Choroid plexus epithelial cell (primary cell): ENCODE data around the gene NDUFAF5.
"Not testable (repeated sequence)": the region's sequence is repeated elsewhere in the genome, so short reads cannot be mapped to it uniquely, and the experiment has no call there.

Experiments
- DNase-seq: peaks from one replicate; pipeline ENCODE4 v3.0.0-alpha.2; 2010; ENCODE audit warnings: low read depth
- H3K4me3 ChIP-seq: 2 replicates; pipeline ENCODE4 v1.5.1; 2011; ENCODE audit warnings: low read depth, mild to moderate bottlenecking, control low read depth, low read length, moderate library complexity
- CTCF ChIP-seq: conservative IDR thresholded peaks from 2 replicates; pipeline ENCODE4 v1.5.1; 2011; ENCODE audit warnings: low read depth, mild to moderate bottlenecking, control low read depth, inconsistent platforms, low read length, moderate library complexity

NDUFAF5 gene

GRCh38 chr20:13744352-13744751 lies 40.5 kb upstream of the NDUFAF5 start:
- TF ChIP-seq CTCF, result no peak
- H3K4me3 ChIP-seq, result no peak overlapping the region
- DNase-seq, result peak; percentile 7

- H3K4me3 ChIP-seq, result no peak overlapping the region
- TF ChIP-seq CTCF, result no peak
- no peak for DNase-seq
These were observed 39.0 kb upstream of the NDUFAF5 start for GRCh38 chr20:13745784-13746183.

DNA sequence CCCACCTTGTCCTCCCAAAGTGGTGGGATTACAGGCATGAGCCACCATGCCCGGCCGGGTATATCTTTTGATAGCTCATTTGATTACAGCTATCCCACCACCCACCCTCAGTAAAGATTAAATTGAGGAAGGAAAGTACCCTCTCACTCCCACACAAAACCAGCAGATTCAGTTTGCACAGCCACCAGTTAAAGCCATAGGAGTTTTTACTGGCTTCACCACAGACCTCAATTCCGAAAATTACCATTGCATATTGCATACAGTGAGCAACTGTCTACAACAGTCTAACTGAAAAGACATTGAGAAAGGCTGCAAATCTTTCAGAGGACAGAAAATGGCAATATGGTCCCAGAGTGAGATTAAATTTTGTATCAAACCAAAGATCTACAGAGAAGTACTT lies 35.0 kb upstream of the NDUFAF5 start:
- no peak for TF ChIP-seq CTCF
- no peak overlapping the region for H3K4me3 ChIP-seq
- no peak for DNase-seq

DNA sequence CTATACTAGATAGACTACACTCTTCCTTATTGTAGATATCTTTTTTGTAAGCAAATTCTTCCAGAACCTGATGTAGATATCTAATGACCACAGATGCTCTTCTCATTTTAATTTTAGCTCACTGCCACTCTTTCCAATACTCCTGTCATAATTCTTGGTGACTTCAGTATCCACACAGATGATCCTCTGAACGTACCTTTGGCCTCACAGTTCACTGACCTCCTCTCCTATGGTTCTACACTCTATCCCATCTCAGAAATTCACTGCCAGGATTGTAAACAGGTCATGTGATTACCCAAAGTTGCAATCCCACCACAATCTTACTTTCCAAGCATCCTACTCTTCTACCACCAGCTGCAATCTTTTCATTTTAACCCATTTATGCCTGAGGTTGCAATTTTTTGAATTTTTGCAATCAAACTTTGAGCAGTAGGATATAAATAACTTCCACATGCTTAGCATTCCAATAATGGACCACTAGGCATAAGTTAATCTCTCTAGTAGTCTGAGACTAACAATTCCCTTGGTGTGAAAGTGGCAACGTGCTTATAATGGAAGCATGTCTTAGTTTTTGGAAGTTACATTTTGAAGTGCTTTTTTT lies 31.3 kb upstream of the NDUFAF5 start:
- no peak for DNase-seq
- H3K4me3 ChIP-seq, result no peak overlapping the region
- no peak for TF ChIP-seq CTCF

- peak; percentile 24 for TF ChIP-seq CTCF
- DNase-seq, result peak; percentile 23
- no peak overlapping the region for H3K4me3 ChIP-seq
These were observed 29.0 kb upstream of the NDUFAF5 start for GRCh38 chr20:13755809-13756208.

- no peak for DNase-seq
- no peak for TF ChIP-seq CTCF
- H3K4me3 ChIP-seq, result no peak overlapping the region
These were observed 28.3 kb upstream of the NDUFAF5 start for GRCh38 chr20:13756551-13756950.

DNA sequence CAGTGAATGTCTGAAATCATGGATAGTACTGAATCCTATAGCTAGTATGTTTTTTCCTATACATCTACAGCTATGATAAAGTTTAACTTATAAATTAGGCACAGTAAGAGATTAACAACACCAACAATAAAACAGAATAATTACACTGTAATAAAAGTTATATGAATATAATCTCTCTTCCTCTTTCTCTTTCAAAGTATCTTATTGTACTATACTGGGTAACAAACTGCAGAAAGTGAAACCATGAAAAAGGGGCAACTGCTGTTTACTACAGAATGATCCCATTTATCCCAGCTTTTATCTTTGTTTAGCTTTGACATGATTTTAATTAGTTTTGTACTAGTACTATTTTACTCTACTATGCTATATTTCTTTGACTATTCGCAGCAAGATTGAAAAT lies 25.9 kb upstream of the NDUFAF5 start:
- no peak for TF ChIP-seq CTCF

DNA sequence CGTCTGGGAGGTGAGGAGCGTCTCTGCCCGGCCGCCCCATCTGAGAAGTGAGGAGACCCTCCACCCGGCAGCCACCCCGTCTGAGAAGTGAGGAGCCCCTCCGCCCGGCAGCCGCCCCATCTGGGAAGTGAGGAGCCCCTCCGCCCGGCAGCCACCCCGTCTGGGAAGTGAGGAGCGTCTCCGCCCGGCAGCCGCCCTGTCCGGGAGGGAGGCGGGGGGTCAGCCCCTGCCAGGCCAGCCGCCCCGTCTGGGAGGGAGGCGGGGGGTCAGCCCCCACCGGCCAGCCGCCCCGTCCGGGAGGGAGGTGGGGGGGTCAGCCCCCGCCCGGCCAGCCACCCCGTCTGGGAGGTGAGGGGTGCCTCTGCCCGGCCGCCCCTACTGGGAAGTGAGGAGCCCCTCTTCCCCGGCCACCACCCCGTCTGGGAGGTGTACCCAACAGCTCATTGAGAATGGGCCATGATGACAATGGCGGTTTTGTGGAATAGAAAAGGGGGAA lies 24.3 kb upstream of the NDUFAF5 start:
- not testable (repeated sequence) for H3K4me3 ChIP-seq, DNase-seq

More for the DNA sequence above, 25.9 kb upstream of the NDUFAF5 start:
- no peak overlapping the region for H3K4me3 ChIP-seq
- DNase-seq, result no peak
